Glomerular visceral epithelial cell (primary cell): ENCODE measurements around the gene PPP1R14B.

ENCODE experiments used
- DNase-seq: peaks from one replicate; pipeline ENCODE4 v3.0.0-alpha.2; 2016; ENCODE audit errors: extremely low spot score

PPP1R14B gene

DNA sequence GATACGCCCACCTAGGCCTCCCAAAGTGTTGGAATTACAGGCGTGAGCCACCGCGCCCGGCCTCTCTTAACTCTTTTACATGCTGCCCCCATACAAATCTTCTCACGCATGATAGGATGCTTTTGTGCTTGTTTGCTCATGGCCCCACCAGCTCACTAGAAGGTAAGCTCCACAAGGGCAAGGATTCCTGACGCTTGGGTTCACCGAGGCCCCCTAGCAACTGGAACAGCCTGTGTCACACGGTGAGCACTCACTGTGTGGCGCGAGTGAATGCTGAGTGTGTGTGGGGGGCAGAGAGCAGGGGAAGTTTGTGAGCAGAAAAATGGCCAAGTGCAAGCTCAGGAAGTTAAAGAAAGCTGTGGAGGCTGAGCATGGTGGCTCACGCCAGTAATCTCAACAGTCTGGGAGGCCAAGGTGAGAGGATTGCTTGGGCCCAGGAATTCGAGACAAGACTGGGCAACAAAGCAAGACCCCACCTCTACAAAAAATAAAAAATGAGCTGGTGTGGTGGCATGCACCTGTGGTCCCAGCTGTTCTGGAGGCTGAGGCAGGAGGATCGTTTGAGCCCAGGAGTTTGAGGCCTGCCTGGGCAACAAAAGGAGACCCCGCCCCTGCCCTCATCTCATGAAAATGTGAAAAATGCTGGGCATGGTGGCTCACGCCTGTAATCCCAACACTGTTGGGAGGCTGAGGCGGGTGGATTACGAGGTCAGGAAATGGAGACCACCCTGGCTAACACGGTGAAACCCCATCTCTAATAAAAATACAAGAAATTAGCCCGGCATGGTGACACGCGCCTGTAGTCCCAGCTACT is 35.4 kb upstream of the PPP1R14B start:
- DNase-seq, result no peak

GRCh38 chr11:64278576-64279190 is 31.9 kb upstream of the PPP1R14B start:
- DNase-seq, result no peak

DNA sequence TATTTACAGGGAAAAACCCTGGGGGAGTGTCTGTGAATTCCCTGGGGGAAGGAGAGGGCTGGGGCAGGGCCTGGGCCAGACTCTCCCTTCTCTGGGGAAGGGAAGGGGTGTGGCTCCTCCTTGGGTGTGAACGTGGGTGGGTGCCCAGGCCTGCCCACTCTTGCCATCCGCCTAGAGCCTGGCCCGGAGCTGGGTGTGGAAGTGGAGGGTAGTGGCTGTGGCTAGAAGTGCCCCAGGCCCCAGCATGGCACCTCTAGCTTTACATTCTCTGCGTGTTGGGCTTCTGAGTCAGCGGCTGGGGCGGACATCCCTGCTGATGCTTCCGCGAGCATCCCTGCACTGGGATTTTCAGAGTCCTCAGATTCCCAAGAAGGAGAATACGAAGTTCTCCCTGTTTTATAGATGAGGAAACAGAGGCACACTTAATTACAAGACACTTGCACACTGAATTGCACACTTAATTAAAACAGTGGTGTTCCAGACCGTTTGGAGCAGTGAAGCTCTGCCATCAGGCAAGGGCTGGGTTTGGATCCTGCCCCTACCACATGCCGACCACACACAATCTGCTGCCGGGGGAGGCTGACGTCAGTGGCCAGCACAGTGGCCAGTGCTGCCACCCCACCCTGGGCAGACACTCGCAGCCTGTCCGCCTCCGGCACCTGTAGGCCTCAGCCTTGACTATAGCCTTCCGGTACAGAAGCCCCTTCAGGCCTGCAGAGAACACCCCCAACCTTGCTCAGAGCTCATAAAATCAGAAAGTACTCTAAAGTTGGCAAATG is 30.1 kb upstream of the PPP1R14B start:
- no peak for DNase-seq

DNA sequence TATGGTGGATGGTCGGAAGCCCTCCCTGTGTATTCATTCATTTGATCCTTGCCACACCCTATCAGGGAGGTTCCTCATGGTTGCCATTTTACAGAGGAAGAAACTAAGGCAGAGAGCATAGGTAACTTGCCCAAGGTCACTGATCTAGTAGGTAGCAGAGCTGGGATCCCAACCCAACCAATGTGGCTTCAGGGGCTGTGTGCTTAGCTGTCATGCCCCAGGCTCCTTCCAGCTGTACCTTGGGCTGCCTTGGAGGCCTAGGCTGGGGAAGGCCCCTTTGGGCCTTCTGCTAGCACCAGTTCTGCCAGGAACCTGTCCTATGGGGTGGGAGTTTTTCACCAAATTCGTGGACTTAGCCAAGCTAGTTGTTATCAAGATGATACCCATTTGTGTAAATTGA is 29.1 kb upstream of the PPP1R14B start:
- no peak for DNase-seq

GRCh38 chr11:64275031-64275800 is 28.5 kb upstream of the PPP1R14B start:
- DNase-seq, result no peak

- peak; percentile 99 for DNase-seq
These were observed 22.9 kb upstream of the PPP1R14B start for GRCh38 chr11:64269540-64270220.

DNA sequence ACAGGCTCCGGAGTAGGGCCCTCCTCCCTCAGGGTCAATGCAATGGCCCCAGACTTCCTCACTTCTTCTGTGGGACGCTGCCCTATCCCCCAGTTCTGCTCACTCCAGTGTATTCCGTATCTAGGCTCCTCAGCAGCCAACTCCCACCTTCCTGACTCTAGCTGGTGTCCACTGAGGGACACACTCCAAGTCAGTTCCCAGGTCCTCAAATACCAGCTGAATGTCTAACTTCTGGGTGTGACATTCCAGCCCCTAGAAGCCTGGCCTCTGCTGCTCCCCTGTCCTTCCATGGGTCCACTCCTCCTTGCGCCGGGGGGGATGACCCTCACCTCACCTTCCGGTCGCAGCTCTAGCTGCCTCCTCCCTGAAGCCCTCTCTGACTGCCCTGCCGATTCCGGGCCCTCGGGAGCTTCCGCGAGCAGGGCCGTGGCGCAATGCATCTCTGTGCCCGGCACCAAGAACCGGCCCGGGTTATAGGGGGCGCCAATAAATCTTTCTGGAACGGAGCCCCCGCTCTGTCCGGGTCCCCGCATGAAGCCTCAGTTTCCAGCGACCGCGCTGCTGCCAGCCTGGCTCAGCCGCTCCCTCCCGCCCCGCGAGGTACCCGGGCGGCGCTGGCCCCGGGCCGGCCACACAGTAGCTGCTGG is 22.3 kb upstream of the PPP1R14B start:
- DNase-seq, result peak; percentile 59

DNA sequence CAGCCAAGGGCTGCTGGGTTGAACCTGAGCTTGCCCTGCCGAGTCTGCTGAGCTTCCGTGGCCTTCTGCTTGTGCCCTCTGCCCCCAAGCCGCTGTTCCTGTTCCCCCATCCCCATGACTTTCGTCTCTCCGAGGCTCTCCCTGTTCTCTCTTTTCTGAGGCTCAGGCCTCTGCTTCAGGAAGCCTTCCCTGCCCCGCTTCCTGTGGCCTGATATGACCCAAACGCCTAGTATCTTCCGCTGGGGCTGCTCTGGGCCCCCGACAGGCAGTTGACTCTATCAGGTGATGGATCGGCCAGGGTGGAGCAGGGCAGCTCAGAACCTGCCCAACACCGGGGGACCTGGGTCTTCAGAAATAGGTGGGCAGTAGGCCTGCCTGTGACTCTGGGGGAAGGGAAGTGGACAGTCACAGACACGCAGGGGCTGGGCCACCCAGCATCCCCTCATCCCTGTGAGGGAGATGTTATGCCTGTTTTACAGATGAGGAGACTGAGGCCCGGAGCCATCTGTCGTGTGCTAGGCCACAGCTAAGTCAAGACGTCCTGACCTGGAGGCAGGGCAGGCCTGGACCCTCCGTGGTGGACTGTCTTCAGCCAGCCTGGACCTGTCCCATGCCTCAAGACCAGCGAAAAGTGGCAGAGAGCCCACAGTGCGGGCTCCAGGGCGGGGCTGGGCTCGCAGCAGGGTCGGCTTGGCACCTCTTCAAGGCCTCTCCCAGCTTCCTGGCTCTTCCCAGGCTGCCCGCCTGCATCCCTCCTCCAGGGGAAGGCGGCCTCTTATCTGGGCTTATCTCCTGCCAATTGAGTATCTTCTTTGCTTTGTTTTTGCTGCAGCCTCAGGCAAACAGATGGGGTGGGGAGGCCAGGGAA is 21.5 kb upstream of the PPP1R14B start:
- peak; percentile 27 for DNase-seq

DNA sequence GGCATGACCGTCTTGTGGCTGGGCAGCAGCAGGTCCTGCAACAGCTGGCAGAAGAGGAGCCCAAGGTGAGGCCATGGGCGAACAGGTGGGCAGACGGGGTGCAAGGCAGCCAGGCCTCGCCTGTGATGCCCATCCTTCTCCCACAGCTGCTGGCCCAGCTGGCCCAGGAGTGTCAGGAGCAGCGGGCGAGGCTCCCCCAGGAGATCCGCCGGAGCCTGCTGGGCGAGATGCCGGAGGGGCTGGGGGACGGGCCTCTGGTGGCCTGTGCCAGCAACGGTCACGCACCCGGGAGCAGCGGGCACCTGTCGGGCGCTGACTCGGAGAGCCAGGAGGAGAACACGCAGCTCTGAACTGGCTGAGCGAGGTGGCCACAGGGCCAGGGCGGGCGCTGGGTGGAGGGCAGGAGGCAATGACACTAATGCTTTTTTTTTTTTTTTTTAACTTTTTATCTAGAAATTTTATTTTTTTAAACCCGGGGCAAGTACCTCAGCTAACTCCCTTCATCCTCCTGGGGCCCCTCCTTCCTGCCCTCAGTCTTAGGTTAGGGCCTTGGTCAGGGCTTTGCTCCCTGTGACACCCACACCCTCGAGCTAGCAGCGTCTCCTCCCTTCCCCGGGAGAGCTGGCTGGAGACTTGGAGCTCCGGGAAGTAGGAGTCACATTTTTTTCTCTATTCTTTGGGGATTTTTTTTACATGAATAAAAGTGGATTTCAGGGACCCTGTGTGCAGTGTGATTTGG is 20.6 kb upstream of the PPP1R14B start:
- no peak for DNase-seq

GRCh38 chr11:64266339-64266738 is 19.6 kb upstream of the PPP1R14B start:
- DNase-seq, result peak; percentile 30

- DNase-seq, result no peak
These were observed 18.7 kb upstream of the PPP1R14B start for GRCh38 chr11:64265176-64266160.

DNA sequence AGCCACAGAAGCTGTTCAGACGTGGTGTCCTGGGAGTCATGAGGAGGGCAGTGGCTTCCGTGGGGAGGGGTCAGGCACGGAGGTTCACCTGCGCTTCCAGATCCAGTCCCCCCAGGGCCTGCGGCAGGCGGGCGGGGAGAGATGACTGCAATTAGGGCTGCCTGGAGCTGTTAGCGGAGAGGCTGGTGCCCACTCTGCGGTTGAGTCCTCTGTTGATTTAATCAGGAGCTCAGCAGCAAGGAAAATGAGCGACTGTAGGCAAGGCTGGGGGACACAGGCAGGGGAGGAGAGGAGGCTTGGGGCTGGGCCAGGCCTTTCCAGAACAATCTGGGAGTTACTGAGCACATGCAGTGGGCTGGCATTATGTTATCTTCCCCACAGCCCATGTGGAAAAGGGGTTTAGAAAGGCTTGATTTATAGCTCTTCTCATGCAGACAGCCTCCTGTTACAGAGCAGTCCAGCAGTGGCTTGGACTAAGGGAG is 17.7 kb upstream of the PPP1R14B start:
- no peak for DNase-seq

GRCh38 chr11:64263947-64264317 is 17.2 kb upstream of the PPP1R14B start:
- DNase-seq, result no peak

DNA sequence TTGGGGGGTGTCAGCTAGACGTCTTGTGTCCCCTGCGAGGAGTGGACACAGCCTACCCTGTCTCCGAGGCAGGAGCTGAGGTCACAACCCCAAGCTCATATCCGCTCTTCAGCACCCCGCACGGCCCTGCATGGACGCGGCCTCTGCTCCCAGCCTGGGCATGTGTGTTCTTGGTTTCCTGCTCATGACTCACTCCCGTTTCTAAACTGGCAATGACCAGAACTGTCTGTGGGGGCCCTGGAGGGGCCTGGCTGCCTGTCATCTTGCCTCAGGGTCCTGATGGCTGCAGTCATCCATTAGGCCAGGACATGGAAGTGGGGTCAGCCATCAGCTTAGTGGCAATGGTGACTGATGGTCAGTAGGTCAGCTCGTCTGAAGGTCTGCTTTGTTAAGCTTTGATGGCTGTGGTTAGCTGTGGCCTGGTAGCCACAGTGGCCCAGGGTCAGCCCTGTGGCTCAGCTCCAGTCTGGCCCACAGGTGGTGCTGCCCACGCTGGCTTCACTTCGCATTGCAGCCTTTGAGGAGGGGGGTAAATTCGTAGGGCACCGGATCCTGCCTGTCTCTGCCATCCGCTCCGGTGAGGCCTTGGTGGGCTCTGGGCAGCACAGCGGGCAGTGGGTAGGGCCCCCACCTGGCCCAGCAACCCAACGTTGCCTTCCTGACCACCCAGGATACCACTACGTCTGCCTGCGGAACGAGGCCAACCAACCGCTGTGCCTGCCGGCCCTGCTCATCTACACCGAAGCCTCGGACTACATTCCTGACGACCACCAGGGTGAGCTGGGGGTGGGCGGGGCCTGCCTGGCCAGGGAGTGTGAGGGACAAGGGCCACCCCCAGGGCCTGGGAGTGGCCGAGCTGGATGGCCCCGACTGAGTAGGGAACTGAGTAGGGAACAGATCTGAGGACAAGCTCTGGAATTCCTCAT is 16.5 kb upstream of the PPP1R14B start:
- peak; percentile 47 for DNase-seq

DNA sequence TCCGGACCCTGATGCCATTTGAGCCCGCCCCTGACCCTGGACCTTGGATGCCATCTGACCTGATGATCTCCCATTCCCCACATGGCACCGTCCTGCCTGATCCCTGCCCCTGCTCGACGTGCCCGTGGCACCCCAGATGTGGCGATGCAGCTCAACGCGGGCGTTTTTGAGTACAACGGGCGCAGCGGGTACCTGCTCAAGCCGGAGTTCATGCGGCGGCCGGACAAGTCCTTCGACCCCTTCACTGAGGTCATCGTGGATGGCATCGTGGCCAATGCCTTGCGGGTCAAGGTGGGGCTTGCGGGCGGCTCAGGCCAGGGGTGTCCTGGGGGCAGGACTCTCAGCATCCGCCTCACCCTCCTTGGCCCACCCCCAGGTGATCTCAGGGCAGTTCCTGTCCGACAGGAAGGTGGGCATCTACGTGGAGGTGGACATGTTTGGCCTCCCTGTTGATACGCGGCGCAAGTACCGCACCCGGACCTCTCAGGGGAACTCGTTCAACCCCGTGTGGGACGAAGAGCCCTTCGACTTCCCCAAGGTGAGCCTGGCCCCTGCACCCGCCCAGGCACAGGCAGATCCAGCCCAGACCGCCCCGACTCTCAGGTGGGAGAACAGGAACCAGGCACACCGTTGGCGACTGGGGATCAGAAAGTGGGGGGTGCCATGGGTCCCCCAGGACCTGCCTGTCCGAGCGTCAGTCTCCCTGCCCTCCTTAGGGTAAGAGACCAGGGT is 15.7 kb upstream of the PPP1R14B start:
- DNase-seq, result no peak

GRCh38 chr11:64261556-64262080 is 14.9 kb upstream of the PPP1R14B start:
- DNase-seq, result no peak
